Activated naive CD4-positive, alpha-beta T cell treated with anti-CD3 and anti-CD28 coated beads, Interleukin-2, amount 50 U/mL, for 72 hours (primary cell): ENCODE results near the gene MRPL55. TPM values are rescaled to one million over a fixed set of nuclear protein-coding genes. Genes with fewer than 3 reads are reported as not detected.

ENCODE experiments used
- ATAC-seq, 2 donors: fragments of 150-1000 bp; cut with Tn5 transposase; 2 replicates each; pipeline ENCODE4 v1.10.0; 2021; ENCODE audit warnings: mild to moderate bottlenecking in 2 of 2, moderate library complexity in 2 of 2
- DNase-seq, 2 donors: peaks; one replicate each; pipeline ENCODE4 v3.0.0; 2021 to 2022; ENCODE audit warnings: low spot score in 2 of 2
- H3K27ac Mint-ChIP-seq, 2 donors: one replicate each; pipeline ENCODE4 v1.8.0; 2022; ENCODE audit warnings: mild to moderate bottlenecking in 2 of 2, mixed read lengths in 2 of 2
- H3K36me3 Mint-ChIP-seq, 2 donors: one replicate each; pipeline ENCODE4 v1.8.0; 2022; ENCODE audit warnings: mixed read lengths in 2 of 2
- H3K9me3 Mint-ChIP-seq, 2 donors: one replicate each; pipeline ENCODE4 v1.8.0; 2022; ENCODE audit warnings: mixed read lengths in 2 of 2
- total RNA-seq, 2 donors: library from RNA; stranded (reverse); gene quantifications; one replicate each; pipeline ENCODE4 v1.2.3, GENCODE V29; 2022

Gene MRPL55
- total RNA-seq, 2 donors from 2014 or later: 50.6 to 52.5 TPM

DNA sequence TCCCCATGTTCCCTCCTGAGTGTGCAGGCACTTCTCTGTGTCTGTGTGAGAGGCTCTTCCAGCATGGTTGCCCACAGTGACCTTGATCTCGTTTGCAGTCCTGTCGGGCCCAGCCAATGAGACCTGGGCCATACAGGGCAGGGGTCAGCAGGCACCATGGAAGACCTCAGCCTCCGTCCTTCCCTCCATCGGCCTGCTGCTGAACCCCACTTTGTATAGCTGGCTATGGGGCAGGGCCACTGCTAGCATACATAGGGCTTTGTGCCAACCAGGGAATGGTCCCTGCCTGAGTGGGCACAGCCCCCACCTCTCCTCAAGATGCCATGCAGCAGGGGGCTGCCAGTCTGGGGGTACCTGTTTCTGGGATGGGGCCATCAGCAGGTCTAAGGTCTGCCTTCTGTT, 9.8 kb downstream of the MRPL55 start:
- Mint-ChIP-seq H3K36me3 (peaks cover 24 to 30% of the 10 kb centered on the region in 2 donors), H3K9me3 (peaks cover 4 to 8% of the 10 kb centered on the region in 2 donors), H3K27ac (peak overlapping the region; percentile 0 to 84)
- no peak for DNase-seq
- ATAC-seq: no peak

DNA sequence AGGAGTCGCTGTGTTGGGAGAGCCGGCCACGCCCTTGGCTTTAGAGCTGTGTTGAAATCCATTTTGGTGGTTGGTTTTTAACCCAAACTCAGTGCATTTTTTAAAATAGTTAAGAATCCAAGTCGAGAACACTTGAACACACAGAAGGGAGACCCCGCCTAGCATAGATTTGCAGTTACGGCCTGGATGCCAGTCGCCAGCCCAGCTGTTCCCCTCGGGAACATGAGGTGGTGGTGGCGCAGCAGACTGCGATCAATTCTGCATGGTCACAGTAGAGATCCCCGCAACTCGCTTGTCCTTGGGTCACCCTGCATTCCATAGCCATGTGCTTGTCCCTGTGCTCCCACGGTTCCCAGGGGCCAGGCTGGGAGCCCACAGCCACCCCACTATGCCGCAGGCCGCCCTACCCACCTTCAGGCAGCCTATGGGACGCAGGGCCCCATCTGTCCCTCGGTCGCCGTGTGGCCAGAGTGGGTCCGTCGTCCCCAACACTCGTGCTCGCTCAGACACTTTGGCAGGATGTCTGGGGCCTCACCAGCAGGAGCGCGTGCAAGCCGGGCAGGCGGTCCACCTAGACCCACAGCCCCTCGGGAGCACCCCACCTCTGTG, 10.7 kb downstream of the MRPL55 start:
- ATAC-seq: no peak
- no peak for DNase-seq
- peaks cover 8 to 10% of the 10 kb centered on the region in 2 donors for H3K9me3 Mint-ChIP-seq
- peaks cover 24 to 33% of the 10 kb centered on the region in 2 donors for H3K36me3 Mint-ChIP-seq
- H3K27ac Mint-ChIP-seq: peak overlapping the region in 1 of 2 donors; percentile 82

- Mint-ChIP-seq H3K9me3 (peaks cover 8 to 10% of the 10 kb centered on the region in 2 donors), H3K27ac (peak overlapping the region; percentile 28 to 82), H3K36me3 (peaks cover 23 to 34% of the 10 kb centered on the region in 2 donors)
- ATAC-seq (no peak), DNase-seq (no peak)
Measured at GRCh38 chr1:228097333-228098081, 11.6 kb downstream of the MRPL55 start.

DNA sequence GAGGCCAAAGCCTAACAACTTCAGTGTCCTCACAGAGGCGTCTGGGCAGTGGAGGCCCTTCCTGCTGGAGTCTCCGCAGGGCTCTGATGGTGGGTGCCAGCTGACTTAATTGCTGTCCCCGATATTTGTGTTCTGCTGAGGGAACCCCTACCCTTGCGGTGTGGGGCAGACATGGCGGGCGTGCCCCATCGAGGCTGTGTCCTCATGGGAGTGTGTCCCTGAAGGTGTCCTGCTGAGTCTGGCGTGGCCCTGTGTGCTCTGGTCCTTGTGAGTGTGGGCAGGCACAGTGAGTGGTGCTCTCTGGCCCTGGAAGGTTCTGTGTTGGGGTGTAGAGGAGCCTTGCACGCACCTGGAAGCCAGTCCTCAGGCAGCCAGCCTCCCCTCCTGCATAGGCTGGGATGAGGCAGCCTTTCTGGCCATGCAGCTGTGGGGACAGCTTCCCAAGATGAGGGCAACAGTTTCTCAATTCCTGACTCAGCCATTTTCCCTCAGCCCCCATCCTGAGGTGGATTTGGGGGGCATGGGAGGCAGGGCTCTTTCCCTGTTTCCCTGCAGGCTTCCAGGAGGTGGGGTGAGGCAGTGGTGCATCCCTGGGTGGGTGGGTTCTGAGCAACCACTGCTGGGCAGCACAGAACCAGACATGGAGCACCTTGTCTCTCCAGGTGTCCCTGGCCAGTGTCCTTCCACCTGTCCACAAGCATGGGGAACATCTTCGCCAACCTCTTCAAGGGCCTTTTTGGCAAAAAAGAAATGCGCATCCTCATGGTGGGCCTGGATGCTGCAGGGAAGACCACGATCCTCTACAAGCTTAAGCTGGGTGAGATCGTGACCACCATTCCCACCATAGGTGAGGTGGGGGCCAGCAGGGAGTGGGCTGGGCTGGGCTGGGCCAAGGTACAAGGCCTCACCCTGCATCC, 12.4 kb downstream of the MRPL55 start:
- ATAC-seq (no peak), DNase-seq (peak in 1 of 2 donors; percentile 40)
- Mint-ChIP-seq H3K36me3 (peaks cover 30 to 42% of the 10 kb centered on the region in 2 donors), H3K27ac (peak overlapping the region; percentile 28 to 44), H3K9me3 (peaks cover 8 to 10% of the 10 kb centered on the region in 2 donors)

DNA sequence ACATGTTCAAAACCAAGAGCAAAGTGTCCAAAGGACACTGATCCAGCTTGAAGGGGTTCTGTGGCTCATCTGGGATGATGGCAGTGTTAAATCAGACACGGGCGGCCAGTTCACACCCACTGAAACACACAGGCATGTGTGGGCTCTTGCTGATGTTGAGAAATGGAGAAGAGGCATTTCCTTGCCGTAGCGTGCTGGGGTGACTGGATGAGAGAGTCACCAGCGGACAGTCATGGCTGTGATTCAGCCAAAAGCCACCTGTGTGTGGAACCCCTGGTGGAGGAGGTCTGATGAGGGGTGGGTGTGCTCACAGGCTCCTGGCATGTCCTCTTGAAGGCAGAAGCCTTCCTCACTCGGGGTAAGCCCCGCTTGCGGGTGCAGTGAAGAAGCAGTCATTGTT, 13.2 kb downstream of the MRPL55 start:
- H3K36me3 Mint-ChIP-seq: peaks cover 34 to 50% of the 10 kb centered on the region in 2 donors
- ATAC-seq: no peak
- H3K27ac Mint-ChIP-seq: peak overlapping the region in 1 of 2 donors; percentile 87
- H3K9me3 Mint-ChIP-seq: peaks cover 8 to 10% of the 10 kb centered on the region in 2 donors
- DNase-seq: no peak

DNA sequence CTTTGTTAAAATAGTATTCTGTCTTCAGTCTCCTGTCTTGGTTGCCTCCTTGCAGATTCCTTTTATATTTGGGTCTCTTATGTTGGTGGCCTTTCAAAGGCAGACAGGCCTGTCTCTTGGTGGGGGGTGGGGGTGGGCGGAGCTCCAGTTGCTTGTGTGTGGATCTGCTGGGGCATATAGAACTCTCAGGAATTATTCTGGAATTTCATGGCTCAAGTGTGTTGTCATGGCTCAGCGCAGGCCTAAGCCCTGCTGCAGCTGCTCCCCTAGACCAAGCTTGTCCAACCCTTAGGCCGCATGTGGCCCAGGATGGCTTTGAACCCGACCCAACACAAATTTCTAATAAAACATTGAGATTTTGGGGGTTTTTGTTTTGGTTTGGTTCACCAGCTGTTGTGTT, 13.9 kb downstream of the MRPL55 start:
- Mint-ChIP-seq H3K9me3 (peaks cover 8 to 10% of the 10 kb centered on the region in 2 donors), H3K36me3 (peaks cover 34 to 57% of the 10 kb centered on the region in 2 donors), H3K27ac (peak overlapping the region in 1 of 2 donors; percentile 51)
- ATAC-seq (no peak), DNase-seq (no peak)

GRCh38 chr1:228094432-228095016, 14.6 kb downstream of the MRPL55 start:
- peaks cover 34 to 57% of the 10 kb centered on the region in 2 donors for H3K36me3 Mint-ChIP-seq
- H3K27ac Mint-ChIP-seq: peak overlapping the region in 1 of 2 donors; percentile 51
- H3K9me3 Mint-ChIP-seq: peaks cover 8 to 10% of the 10 kb centered on the region in 2 donors
- no peak for ATAC-seq
- DNase-seq: no peak

- ATAC-seq (no peak), DNase-seq (no peak)
- Mint-ChIP-seq H3K9me3 (peaks cover 8 to 10% of the 10 kb centered on the region in 2 donors), H3K27ac (peak overlapping the region in 1 of 2 donors; percentile 5), H3K36me3 (peaks cover 34 to 57% of the 10 kb centered on the region in 2 donors)
Measured at GRCh38 chr1:228093050-228093906, 15.8 kb downstream of the MRPL55 start.

DNA sequence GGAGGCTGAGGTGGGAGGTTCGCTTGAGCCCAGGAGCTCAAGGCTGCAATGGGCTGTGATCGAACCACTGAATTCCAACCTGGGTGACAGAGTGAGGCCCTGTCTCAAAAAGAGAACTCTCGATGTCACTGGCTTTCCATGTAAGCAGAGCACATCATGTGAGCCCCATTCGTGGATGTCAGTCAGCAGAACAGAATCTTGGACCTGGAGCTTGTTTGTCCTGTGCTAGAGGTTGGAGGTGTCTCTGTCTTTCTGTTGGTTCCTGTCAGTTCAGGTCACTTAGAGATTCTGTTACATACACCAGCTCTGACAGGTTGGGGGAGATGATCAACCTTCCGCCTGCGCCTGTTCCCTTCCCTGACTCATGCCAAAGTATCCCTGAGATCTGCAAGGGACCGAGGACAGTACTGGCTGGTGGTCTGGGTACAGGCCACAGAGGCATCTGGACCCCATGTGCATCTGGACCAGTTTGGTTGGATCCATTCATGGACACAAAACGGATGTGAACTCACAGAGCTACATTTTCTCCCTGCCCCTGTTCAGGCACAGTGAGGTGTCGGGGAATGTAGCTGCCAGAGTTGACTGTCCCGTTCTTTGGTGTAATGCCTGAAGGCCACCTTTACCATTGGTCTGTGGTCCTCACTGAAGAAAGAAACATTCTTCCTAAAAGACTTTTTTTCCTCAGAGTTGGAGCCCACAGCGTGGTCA, 16.6 kb downstream of the MRPL55 start:
- H3K27ac Mint-ChIP-seq: peak overlapping the region in 1 of 2 donors; percentile 85
- no peak for DNase-seq
- ATAC-seq: no peak
- peaks cover 34 to 58% of the 10 kb centered on the region in 2 donors for H3K36me3 Mint-ChIP-seq
- peaks cover 8 to 10% of the 10 kb centered on the region in 2 donors for H3K9me3 Mint-ChIP-seq

DNA sequence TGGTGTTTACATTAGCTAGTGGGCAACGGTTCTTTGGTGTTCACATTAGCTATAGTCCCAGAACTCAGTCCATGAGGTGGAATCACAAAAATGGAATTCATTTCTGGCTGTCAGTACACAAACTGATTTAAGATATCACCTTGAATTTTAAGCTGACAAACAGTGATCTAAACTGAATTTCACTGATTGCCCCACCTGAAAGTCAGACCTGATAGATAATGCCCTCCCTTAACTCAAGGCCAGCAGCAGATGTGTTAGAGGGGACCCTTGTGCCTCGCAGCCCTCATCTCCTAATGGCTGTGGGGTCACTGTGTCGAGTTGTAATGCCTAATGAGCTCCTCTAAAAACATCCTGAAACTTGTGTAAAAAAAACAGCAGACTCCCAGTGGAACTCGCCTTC, 18.0 kb downstream of the MRPL55 start:
- Mint-ChIP-seq H3K36me3 (peaks cover 34 to 59% of the 10 kb centered on the region in 2 donors), H3K27ac (peak overlapping the region; percentile 71 to 85), H3K9me3 (peaks cover 8 to 10% of the 10 kb centered on the region in 2 donors)
- DNase-seq: peak in 1 of 2 donors; percentile 37
- no peak for ATAC-seq

DNA sequence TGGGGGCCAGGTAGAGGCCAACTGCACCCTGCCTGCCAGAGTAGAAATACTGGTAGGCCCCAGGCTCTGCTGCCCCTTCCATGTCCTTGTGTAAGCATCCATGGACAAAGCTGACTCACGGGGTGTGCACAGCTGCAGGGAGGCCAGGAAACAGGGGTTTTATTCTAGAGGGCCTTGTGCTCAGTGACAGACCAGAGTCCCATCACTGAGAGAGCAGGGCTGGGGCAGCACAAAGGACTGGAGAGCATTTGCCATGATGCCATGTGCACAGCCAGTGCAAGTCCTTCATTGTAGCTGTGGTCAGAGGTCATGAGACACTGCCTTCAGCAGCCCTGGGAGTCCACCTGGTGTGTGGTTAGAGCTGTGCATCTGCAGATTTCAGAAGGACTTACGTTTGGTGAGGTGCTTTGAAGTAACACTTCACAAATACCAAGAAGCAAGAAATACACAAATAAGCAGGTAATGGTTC, 18.5 kb downstream of the MRPL55 start:
- DNase-seq (peak in 1 of 2 donors; percentile 40), ATAC-seq (peak in 1 of 2 donors; percentile 32)
- Mint-ChIP-seq H3K36me3 (peaks cover 32 to 54% of the 10 kb centered on the region in 2 donors), H3K27ac (peak overlapping the region; percentile 60 to 71), H3K9me3 (peaks cover 8 to 10% of the 10 kb centered on the region in 2 donors)

DNA sequence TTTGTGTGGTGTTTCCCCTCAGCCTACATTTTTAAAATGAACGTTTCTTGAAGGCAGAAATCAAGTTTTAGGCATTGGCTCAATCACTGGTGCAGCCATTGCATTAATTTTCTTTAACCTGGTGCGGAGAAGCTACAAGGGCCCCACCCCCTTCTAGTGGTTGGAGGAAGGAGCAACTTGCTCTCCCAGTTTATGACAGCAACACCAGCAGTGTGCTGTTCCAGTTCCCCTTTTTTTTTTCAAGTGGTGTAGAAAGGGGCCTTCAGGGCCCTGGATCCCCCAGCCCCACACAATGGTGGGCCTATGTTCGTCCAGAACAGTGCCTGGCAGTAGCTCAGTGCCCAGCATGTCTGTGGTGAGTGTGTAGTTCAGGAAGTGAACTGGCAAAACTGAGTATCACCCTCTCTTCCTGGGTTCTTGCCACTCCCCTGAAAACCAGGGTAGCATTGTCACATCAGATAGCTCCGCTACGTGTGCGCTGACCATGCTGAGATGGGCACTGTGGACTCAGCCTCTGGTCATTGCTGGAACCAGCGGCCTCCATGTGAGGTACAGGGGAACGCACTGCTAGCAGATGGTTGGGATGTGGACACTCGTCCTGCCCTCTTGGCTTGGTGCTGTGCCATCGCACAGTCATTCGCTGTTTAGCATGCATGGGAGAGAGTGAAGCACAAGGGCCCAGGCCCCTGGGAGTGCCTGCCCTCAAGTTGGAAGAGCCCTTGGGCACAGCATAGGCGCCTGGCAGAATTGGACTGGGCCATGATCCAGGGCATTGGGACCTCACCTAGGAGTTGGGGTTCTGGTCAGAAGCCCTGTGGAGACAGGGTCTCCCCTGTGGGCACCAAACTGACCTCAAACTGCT, 19.3 kb downstream of the MRPL55 start:
- ATAC-seq: no peak
- H3K36me3 Mint-ChIP-seq: peaks cover 31 to 53% of the 10 kb centered on the region in 2 donors

DNA sequence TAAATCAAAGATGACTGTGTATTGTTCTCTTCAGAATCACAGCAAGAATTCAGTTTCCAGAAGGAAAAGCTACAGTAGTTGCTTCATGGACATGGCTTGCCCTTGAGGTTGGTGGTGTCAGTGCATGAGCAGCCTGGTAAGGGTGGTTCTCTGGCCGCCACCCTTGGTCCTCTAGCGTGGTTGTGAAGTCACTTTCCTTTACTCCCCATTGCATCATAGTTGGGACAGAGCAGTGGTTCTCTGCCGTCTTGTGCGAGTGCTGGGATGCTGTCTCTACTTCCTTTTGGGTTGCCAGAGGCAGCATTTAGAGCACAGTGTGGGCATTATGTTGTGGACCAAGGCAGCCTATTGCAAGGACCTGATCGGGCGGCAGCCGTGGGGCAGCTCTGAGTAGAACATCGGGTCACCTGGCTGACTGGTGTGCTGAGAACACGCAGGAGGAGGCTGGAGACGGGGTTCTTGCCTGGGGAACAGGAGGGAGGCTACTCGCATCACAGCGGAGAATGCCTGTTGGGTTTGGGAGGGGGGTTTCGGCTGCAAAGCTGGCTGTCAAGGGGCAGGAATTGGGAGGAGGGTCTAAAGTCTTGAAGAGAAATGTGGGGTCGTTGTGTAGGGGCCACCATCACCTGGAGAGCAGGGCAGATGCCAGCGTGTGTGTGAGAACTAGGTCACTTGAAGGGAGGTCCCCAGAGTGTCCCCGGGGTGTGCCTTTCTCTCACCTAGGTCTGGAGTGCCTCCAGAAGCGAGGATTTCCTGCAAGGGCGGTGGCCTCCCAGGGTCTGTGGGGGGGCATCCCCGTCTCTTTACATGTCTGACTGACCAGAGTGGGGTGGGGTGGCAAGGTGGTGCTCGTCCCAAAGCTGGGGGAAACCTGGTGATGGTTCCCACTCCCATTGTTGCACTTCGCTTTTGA, 20.3 kb downstream of the MRPL55 start:
- H3K36me3 Mint-ChIP-seq: peaks cover 32 to 54% of the 10 kb centered on the region in 2 donors
- peak overlapping the region; percentile 88 to 96 for H3K27ac Mint-ChIP-seq
- no peak for ATAC-seq
- DNase-seq: peak in 1 of 2 donors; percentile 50
- no peaks in the 10 kb centered on the region for H3K9me3 Mint-ChIP-seq

More for the DNA sequence above, 19.3 kb downstream of the MRPL55 start:
- Mint-ChIP-seq H3K9me3 (peaks cover 4 to 6% of the 10 kb centered on the region in 2 donors), H3K27ac (peak overlapping the region; percentile 71 to 96)
- DNase-seq: peak in 1 of 2 donors; percentile 50
